ENCODE results near the gene STK38. TPM values are rescaled to one million over a fixed set of nuclear protein-coding genes. Genes with fewer than 3 reads are reported as not detected.
"Not testable (repeated sequence)": the region's sequence is repeated elsewhere in the genome, so short reads cannot be mapped to it uniquely, and the experiment has no call there.

STK38 gene
- total RNA-seq (2012; rRNA removed), result 11.2 and 13.8 TPM in 2 replicates

- Histone ChIP-seq H3K27me3 (ENCODE audit: control insufficient read depth, insufficient read depth, low read length) (no peaks in the 10 kb centered on the region), H3K9me3 (replicated peaks; ENCODE audit: low read length) (no peaks in the 10 kb centered on the region), H3K36me3 (ENCODE audit: insufficient read depth, low read length) (peaks cover 4% of the 10 kb centered on the region), H3K4me3 (ENCODE audit: low read length) (peak within 1 kb of the TSS; percentile 85), H3K4me2 (ENCODE audit: low read length) (peak within 1 kb of the TSS; percentile 88), H3K9ac (ENCODE audit: low read depth, low read length) (peak within 1 kb of the TSS; percentile 91), H3K4me1 (ENCODE audit: control insufficient read depth, insufficient read depth, low read length) (peaks cover 21% of the 10 kb centered on the region)
These were observed at the start of gene STK38 for GRCh38 chr6:36546920-36547645. Gene STK38, minus strand, starts transcription at chr6:36547479. Its CDS starts 7,277 bp downstream, at chr6:36540202.

DNA sequence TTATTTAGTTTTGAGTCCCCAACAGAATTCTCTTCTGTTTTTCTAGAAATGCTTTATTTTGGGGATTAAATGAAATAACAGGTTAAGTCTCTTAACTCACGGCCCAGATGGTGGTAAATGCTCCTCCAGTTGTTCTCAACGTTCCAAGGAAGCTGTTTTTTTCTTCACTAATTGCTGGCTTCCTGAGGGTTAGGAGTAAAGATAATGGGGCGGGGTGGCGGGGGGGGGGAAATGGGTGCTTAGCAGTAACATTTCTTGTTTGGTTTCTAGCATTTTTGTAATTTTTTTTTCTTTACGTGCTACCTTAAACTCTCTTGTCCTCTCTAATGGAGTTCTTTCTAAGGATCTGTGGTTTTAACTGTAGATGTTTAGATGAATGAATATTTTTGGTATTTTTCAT is 49.1 kb upstream of the STK38 start:
- peaks cover 63% of the 10 kb centered on the region for H3K36me3 ChIP-seq (ENCODE audit: insufficient read depth, low read length)
- H3K4me1 ChIP-seq (ENCODE audit: control insufficient read depth, insufficient read depth, low read length), result peaks cover 39% of the 10 kb centered on the region
- H3K27me3 ChIP-seq (ENCODE audit: control insufficient read depth, insufficient read depth, low read length), result no peaks in the 10 kb centered on the region
- H3K4me3 ChIP-seq (ENCODE audit: low read length), result peak overlapping the region; percentile 74
- H3K9me3 ChIP-seq (replicated peaks; ENCODE audit: low read length), result no peaks in the 10 kb centered on the region
- H3K9ac ChIP-seq (ENCODE audit: low read depth, low read length), result peak overlapping the region; percentile 98
- peak overlapping the region; percentile 85 for H3K4me2 ChIP-seq (ENCODE audit: low read length)

DNA sequence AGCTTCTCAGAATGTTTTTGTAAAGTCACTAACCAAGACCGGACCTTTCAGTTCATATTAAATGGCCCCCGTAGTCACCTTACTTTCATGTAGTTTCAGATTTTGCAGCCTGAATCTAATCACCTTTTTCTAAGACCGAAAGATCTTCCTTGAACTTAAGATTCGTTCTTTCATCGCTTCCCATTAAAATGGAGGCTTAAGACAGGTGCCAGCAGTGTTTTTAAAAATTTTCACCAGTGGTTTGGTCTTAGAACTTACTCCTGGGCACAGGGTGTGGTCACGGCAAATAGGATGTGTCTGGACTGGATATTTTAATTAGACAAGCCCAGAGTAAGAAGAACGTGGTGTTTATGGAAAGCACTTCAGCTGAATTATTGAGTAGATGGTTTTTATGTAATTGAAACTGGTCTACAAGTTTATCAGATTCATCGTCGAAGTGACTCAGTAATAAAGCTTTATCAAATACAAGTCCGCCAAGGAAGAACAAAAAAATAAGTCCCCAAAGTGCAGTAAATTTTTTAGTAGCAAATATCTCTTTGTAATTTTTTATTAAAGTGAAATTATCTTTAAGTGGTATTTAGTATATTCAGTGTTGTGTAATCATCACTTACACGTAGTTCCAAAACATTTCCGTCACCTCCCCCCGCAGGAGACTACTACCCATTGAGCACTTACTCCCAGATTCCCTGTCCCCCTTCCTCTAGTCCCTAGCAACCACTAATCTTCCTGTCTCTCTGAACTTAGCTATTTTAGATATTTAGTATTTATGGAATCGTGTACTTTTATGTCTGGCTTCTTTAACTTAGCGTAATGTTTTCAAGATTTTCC is 47.8 kb upstream of the STK38 start:
- H3K4me3 ChIP-seq (ENCODE audit: low read length), result peak overlapping the region; percentile 74
- peaks cover 50% of the 10 kb centered on the region for H3K36me3 ChIP-seq (ENCODE audit: insufficient read depth, low read length)
- no peaks in the 10 kb centered on the region for H3K27me3 ChIP-seq (ENCODE audit: control insufficient read depth, insufficient read depth, low read length)
- H3K4me1 ChIP-seq (ENCODE audit: control insufficient read depth, insufficient read depth, low read length), result peaks cover 35% of the 10 kb centered on the region
- H3K4me2 ChIP-seq (ENCODE audit: low read length), result peak overlapping the region; percentile 85
- H3K9me3 ChIP-seq (replicated peaks; ENCODE audit: low read length), result no peaks in the 10 kb centered on the region
- peak overlapping the region; percentile 98 for H3K9ac ChIP-seq (ENCODE audit: low read depth, low read length)

DNA sequence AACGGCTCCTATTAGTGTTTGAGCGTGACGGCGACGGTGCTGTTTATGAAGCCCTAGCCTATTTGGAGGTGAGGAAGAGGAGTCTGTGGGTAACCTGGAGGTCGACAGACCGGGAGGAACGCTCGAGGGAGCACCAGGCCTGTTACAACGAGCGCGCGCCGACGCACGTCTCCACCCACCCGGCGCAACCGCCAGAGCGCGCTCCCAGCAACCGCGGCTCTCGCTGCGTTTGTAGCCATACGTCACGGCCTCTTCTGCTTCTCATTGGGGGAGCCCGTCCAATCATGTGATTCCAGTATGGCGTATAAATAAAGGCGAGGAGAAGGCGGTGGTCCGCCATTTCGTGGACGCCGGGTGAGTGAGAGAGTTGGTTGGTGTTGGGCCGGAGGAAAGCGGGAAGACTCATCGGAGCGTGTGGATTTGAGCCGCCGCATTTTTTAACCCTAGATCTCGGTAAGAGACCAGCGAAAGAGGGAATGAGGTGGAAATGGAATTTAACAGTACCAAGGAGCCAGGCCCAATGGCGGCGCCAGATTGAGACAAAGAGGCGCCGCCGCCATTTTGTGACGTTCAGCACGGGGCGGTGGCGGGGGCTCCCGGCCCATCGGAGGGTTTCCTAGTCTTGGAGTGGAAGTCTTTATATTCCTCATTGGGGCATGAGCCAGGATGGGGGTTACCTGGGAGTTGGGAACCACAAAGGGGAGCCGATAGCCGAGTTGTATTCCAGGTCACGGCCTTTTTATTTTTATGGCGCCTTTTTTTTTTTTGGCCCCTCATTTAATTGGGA is 46.9 kb upstream of the STK38 start, which contains the start of gene SRSF3:
TSS of gene SRSF3 (plus strand) at position 334 of the 787 bp plus-strand sequence. CDS start 2,401 bp downstream, outside the sequence.
- H3K9ac ChIP-seq (ENCODE audit: low read depth, low read length), result peak within 1 kb of the TSS; percentile 98
- no peaks in the 10 kb centered on the region for H3K27me3 ChIP-seq (ENCODE audit: control insufficient read depth, insufficient read depth, low read length)
- H3K9me3 ChIP-seq (replicated peaks; ENCODE audit: low read length), result no peaks in the 10 kb centered on the region
- peak within 1 kb of the TSS; percentile 74 for H3K4me3 ChIP-seq (ENCODE audit: low read length)
- H3K4me2 ChIP-seq (ENCODE audit: low read length), result peak within 1 kb of the TSS; percentile 89
- H3K4me1 ChIP-seq (ENCODE audit: control insufficient read depth, insufficient read depth, low read length), result peaks cover 29% of the 10 kb centered on the region
- H3K36me3 ChIP-seq (ENCODE audit: insufficient read depth, low read length), result peaks cover 42% of the 10 kb centered on the region

DNA sequence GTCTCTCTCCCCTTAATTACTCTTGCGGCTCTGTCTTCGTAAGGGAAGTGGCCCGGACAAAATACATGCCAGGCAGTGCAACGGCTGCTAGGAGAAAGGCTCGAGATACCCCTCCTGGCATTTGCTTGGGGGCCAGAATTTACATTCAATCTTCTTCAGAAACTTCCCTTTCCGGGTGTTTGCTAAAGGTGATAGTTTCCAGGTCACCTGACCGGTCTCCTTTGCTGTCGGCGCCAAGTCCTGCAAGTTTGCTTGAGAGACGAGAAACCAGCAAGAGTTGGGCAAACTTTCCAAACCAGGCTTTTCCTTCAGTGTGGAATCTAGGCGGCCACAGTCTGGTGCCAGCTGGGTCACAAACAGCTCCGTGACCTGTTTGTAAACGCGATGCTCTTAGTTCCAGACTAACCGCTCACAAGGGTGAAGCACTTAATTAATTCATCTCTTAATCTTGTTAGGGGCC is 46.3 kb upstream of the STK38 start:
- peak overlapping the region; percentile 68 for H3K4me3 ChIP-seq (ENCODE audit: low read length)
- no peaks in the 10 kb centered on the region for H3K9me3 ChIP-seq (replicated peaks; ENCODE audit: low read length)
- peak overlapping the region; percentile 98 for H3K9ac ChIP-seq (ENCODE audit: low read depth, low read length)
- H3K4me1 ChIP-seq (ENCODE audit: control insufficient read depth, insufficient read depth, low read length), result peaks cover 23% of the 10 kb centered on the region
- peaks cover 35% of the 10 kb centered on the region for H3K36me3 ChIP-seq (ENCODE audit: insufficient read depth, low read length)
- no peaks in the 10 kb centered on the region for H3K27me3 ChIP-seq (ENCODE audit: control insufficient read depth, insufficient read depth, low read length)
- peak overlapping the region; percentile 89 for H3K4me2 ChIP-seq (ENCODE audit: low read length)

DNA sequence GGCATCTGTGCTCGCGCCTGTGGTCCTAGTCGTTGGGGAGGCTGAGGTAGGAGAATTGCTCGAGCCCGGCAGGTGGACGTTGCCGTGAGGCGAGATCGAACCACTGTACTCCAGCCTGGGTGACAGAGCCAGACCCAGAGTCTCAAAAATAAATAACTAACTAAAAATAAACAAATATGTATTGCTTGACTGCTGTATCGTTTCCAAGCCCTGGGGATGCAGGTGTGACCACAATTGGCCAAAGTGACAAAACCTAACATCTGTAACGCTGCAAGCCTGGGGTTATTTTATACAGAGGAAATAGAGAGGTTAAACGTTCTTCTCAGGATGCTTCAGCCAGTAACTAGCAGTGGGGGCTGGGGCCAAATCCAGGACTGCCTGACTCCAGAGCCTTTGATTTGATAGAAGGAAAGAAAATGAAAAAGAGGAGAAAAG is 45.0 kb upstream of the STK38 start:
- Histone ChIP-seq H3K9ac (ENCODE audit: low read depth, low read length) (no peak overlapping the region), H3K27me3 (ENCODE audit: control insufficient read depth, insufficient read depth, low read length) (no peaks in the 10 kb centered on the region), H3K4me3 (ENCODE audit: low read length) (no peak overlapping the region), H3K4me2 (ENCODE audit: low read length) (no peak overlapping the region), H3K36me3 (ENCODE audit: insufficient read depth, low read length) (peaks cover 22% of the 10 kb centered on the region), H3K4me1 (ENCODE audit: control insufficient read depth, insufficient read depth, low read length) (peaks cover 15% of the 10 kb centered on the region), H3K9me3 (replicated peaks; ENCODE audit: low read length) (no peaks in the 10 kb centered on the region)

DNA sequence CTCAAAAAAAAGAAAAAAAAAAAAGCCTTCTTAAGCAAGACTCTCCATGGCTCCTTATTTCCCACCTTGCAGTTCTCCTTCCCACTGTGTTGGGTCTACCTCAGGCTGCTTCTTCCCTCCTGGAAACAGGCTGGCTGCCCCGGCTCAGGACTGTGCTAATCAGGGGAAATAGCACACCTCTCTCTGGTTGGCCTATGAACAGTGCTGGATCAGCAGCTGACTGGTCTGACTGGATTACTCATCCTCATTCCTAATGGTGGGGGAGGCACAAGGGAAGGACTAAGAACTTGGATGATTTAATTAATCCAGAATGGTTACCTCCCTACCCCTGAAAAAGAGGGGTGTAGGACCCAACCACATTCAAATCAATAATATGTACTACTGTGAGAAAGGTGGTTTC is 43.0 kb upstream of the STK38 start:
- Histone ChIP-seq H3K36me3 (ENCODE audit: insufficient read depth, low read length) (peaks cover 5% of the 10 kb centered on the region), H3K4me2 (ENCODE audit: low read length) (peak overlapping the region; percentile 55), H3K9me3 (replicated peaks; ENCODE audit: low read length) (no peaks in the 10 kb centered on the region), H3K4me3 (ENCODE audit: low read length) (no peak overlapping the region), H3K4me1 (ENCODE audit: control insufficient read depth, insufficient read depth, low read length) (peaks cover 20% of the 10 kb centered on the region), H3K27me3 (ENCODE audit: control insufficient read depth, insufficient read depth, low read length) (no peaks in the 10 kb centered on the region), H3K9ac (ENCODE audit: low read depth, low read length) (no peak overlapping the region)

- not testable (repeated sequence) for H3K4me3 ChIP-seq (ENCODE audit: low read length); H3K4me2 ChIP-seq (ENCODE audit: low read length); H3K9me3 ChIP-seq (replicated peaks; ENCODE audit: low read length); H3K9ac ChIP-seq (ENCODE audit: low read depth, low read length); H3K36me3 ChIP-seq (ENCODE audit: insufficient read depth, low read length); H3K27me3 ChIP-seq (ENCODE audit: control insufficient read depth, insufficient read depth, low read length)
- H3K4me1 ChIP-seq (ENCODE audit: control insufficient read depth, insufficient read depth, low read length), result peaks cover 24% of the 10 kb centered on the region
These were observed 41.7 kb upstream of the STK38 start for GRCh38 chr6:36589025-36589400.

- H3K36me3 ChIP-seq (ENCODE audit: insufficient read depth, low read length), result no peaks in the 10 kb centered on the region
- no peaks in the 10 kb centered on the region for H3K9me3 ChIP-seq (replicated peaks; ENCODE audit: low read length)
- H3K4me1 ChIP-seq (ENCODE audit: control insufficient read depth, insufficient read depth, low read length), result peaks cover 22% of the 10 kb centered on the region
- no peak overlapping the region for H3K4me3 ChIP-seq (ENCODE audit: low read length)
- no peak overlapping the region for H3K4me2 ChIP-seq (ENCODE audit: low read length)
- no peaks in the 10 kb centered on the region for H3K27me3 ChIP-seq (ENCODE audit: control insufficient read depth, insufficient read depth, low read length)
- no peak overlapping the region for H3K9ac ChIP-seq (ENCODE audit: low read depth, low read length)
These were observed 39.3 kb upstream of the STK38 start for GRCh38 chr6:36586606-36587005.

DNA sequence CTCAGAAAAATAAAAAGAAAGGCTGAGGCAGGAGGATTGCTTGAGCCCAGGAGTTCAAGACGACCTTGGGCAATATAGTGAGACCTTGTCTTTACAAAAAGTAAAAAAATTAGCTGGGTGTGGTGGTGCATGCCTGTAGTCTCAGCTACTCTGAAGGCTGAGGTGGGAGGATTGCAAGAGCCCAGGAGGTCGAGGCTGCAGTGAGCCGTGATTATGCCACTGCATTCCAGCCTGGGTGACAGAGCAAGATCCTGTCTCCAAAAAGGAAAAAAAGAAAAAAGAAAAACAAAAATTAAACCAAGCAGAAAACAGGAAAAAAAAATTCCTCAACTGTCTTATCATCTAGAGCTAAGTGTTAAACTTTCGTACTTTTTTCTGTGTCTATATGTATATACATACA is 34.4 kb upstream of the STK38 start:
- no peak overlapping the region for H3K9ac ChIP-seq (ENCODE audit: low read depth, low read length)
- H3K36me3 ChIP-seq (ENCODE audit: insufficient read depth, low read length), result no peaks in the 10 kb centered on the region
- no peaks in the 10 kb centered on the region for H3K27me3 ChIP-seq (ENCODE audit: control insufficient read depth, insufficient read depth, low read length)
- no peak overlapping the region for H3K4me2 ChIP-seq (ENCODE audit: low read length)
- H3K4me1 ChIP-seq (ENCODE audit: control insufficient read depth, insufficient read depth, low read length), result peaks cover 46% of the 10 kb centered on the region
- H3K9me3 ChIP-seq (replicated peaks; ENCODE audit: low read length), result no peaks in the 10 kb centered on the region
- H3K4me3 ChIP-seq (ENCODE audit: low read length), result no peak overlapping the region

DNA sequence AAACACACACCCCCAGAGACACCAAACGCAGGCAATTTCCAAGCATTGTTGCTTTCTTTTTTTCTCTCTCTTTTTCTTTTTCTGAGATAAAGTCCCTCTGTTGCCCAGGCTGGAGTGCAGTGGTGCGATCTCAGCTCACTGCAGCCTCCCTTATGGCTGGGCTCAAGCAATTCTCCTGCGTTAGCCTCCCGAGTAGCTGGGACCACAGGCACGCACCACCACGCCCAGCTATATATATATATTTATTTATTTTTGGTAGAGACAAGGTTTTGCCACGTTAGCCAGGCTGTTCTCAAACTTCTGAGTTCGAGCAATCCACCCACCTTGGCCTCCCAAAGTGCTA is 32.9 kb upstream of the STK38 start:
- Histone ChIP-seq H3K9me3 (replicated peaks; ENCODE audit: low read length) (no peaks in the 10 kb centered on the region), H3K4me1 (ENCODE audit: control insufficient read depth, insufficient read depth, low read length) (peaks cover 43% of the 10 kb centered on the region), H3K4me3 (ENCODE audit: low read length) (no peak overlapping the region), H3K27me3 (ENCODE audit: control insufficient read depth, insufficient read depth, low read length) (no peaks in the 10 kb centered on the region), H3K9ac (ENCODE audit: low read depth, low read length) (peak overlapping the region; percentile 0), H3K4me2 (ENCODE audit: low read length) (peak overlapping the region; percentile 27), H3K36me3 (ENCODE audit: insufficient read depth, low read length) (no peaks in the 10 kb centered on the region)
